H9 (cell line): Measurements from ENCODE around the gene SPPL3. TPM values are rescaled to one million over a fixed set of nuclear protein-coding genes. Genes with fewer than 3 reads are reported as not detected.
A peak's percentile ranks its signal among the peaks of the same experiment; 100 is the strongest.

ENCODE experiments used
- DNase-seq: peaks from one replicate; pipeline ENCODE4 v3.0.0-alpha.2; 2017
- H2AFZ ChIP-seq: one replicate; pipeline ENCODE4 v1.6.1; 2013; ENCODE audit warnings: mild to moderate bottlenecking, low read length, control low read depth, moderate library complexity
- H2AK5ac ChIP-seq: 2 replicates; pipeline ENCODE4 v1.6.1; 2013; ENCODE audit warnings: low read length, control low read depth, mixed read lengths; ENCODE audit not compliant: insufficient read length
- H2BK120ac ChIP-seq: one replicate; pipeline ENCODE4 v1.6.1; 2013; ENCODE audit warnings: low read depth, mild to moderate bottlenecking, low read length, control low read depth, inconsistent platforms; ENCODE audit not compliant: poor library complexity, severe bottlenecking
- H2BK12ac ChIP-seq: 2 replicates; pipeline ENCODE4 v1.6.1; 2013; ENCODE audit warnings: low read length, control low read depth, mixed read lengths, low read depth; ENCODE audit not compliant: insufficient read length
- H2BK15ac ChIP-seq: 2 replicates; pipeline ENCODE4 v1.6.1; 2013; ENCODE audit warnings: low read depth, low read length, control low read depth
- H2BK20ac ChIP-seq: one replicate; pipeline ENCODE4 v1.6.1; 2013; ENCODE audit warnings: low read depth, mild to moderate bottlenecking, low read length, control low read depth, inconsistent platforms; ENCODE audit not compliant: poor library complexity, severe bottlenecking
- H2BK5ac ChIP-seq: 2 replicates; pipeline ENCODE4 v1.6.1; 2013; ENCODE audit warnings: low read length, control low read depth, mixed read lengths; ENCODE audit not compliant: insufficient read length
- H3K14ac ChIP-seq: 2 replicates; pipeline ENCODE4 v1.6.1; 2013; ENCODE audit warnings: low read length, control low read depth; ENCODE audit not compliant: insufficient read depth
- H3K18ac ChIP-seq: 2 replicates; pipeline ENCODE4 v1.6.1; 2013; ENCODE audit warnings: low read depth, mild to moderate bottlenecking, mixed read lengths, low read length, control low read depth; ENCODE audit not compliant: insufficient read length
- H3K23ac ChIP-seq: 2 replicates; pipeline ENCODE4 v1.6.1; 2013; ENCODE audit warnings: low read length, control low read depth, mixed read lengths, low read depth; ENCODE audit not compliant: insufficient read length
- H3K23me2 ChIP-seq: 2 replicates; pipeline ENCODE4 v1.6.1; 2013; ENCODE audit warnings: low read depth, mild to moderate bottlenecking, mixed read lengths, low read length, control low read depth; ENCODE audit not compliant: insufficient read length, poor library complexity, severe bottlenecking
- H3K27ac ChIP-seq: 2 replicates; pipeline ENCODE4 v1.5.1; 2013; ENCODE audit warnings: low read length, control low read depth, mixed read lengths, low read depth; ENCODE audit not compliant: insufficient read length
- H3K27me3 ChIP-seq: 2 replicates; pipeline ENCODE4 v1.6.1; 2013; ENCODE audit warnings: low read length, control low read depth, inconsistent platforms; ENCODE audit not compliant: insufficient read depth
- H3K4ac ChIP-seq: 2 replicates; pipeline ENCODE4 v1.6.1; 2013; ENCODE audit warnings: low read depth, mild to moderate bottlenecking, control low read depth, inconsistent platforms, low read length, moderate library complexity
- H3K4me1 ChIP-seq: 2 replicates; pipeline ENCODE4 v1.6.1; 2013; ENCODE audit warnings: low read length, control low read depth, inconsistent platforms; ENCODE audit not compliant: insufficient read depth
- H3K4me2 ChIP-seq: 2 replicates; pipeline ENCODE4 v1.6.1; 2013; ENCODE audit warnings: low read length, control low read depth, mixed read lengths; ENCODE audit not compliant: insufficient read length, insufficient read depth
- H3K56ac ChIP-seq: 2 replicates; pipeline ENCODE4 v1.6.1; 2013; ENCODE audit warnings: low read depth, mild to moderate bottlenecking, mixed read lengths, low read length, control low read depth; ENCODE audit not compliant: insufficient read length
- H3K79me1 ChIP-seq: 2 replicates; pipeline ENCODE4 v1.6.1; 2013; ENCODE audit warnings: low read depth, mild to moderate bottlenecking, moderate library complexity, low read length, control low read depth, inconsistent platforms; ENCODE audit not compliant: insufficient read depth, poor library complexity, severe bottlenecking
- H3K79me2 ChIP-seq: 2 replicates; pipeline ENCODE4 v1.6.1; 2013; ENCODE audit warnings: low read length, control low read depth, inconsistent platforms; ENCODE audit not compliant: insufficient read depth
- H3K9ac ChIP-seq: 2 replicates; pipeline ENCODE4 v1.6.1; 2013; ENCODE audit warnings: low read length, control low read depth, mixed read lengths; ENCODE audit not compliant: insufficient read length; ENCODE audit errors: extremely low read depth
- H3K9me3 ChIP-seq: one replicate; pipeline ENCODE4 v1.6.1; 2013; ENCODE audit warnings: low read depth, low read length, inconsistent platforms; ENCODE audit not compliant: control insufficient read depth
- H3T11ph ChIP-seq: one replicate; pipeline ENCODE4 v1.6.1; 2013; ENCODE audit warnings: mild to moderate bottlenecking, low read length, control low read depth, inconsistent platforms
- H4K20me1 ChIP-seq: one replicate; pipeline ENCODE4 v1.6.1; 2013; ENCODE audit not compliant: control insufficient read depth, insufficient read length, insufficient read depth
- H4K5ac ChIP-seq: 2 replicates; pipeline ENCODE4 v1.6.1; 2013; ENCODE audit warnings: low read depth, mild to moderate bottlenecking, mixed read lengths, low read length, control low read depth; ENCODE audit not compliant: insufficient read length
- H4K8ac ChIP-seq: replicated peaks from 2 replicates; pipeline ENCODE4 v1.6.1; 2013; ENCODE audit warnings: low read length, control low read depth, mixed read lengths, low read depth; ENCODE audit not compliant: insufficient read length
- H4K91ac ChIP-seq: 2 replicates; pipeline ENCODE4 v1.6.1; 2013; ENCODE audit warnings: low read depth, mild to moderate bottlenecking, moderate library complexity, mixed read lengths, low read length, control low read depth; ENCODE audit not compliant: insufficient read length
- H3K27ac Mint-ChIP-seq, 3 experiments: 2 replicates in 2 of 3; 3 replicates in 1 of 3; pipeline ENCODE4 v1.8.0; 2020 to 2021; ENCODE audit warnings: mixed read lengths in 3 of 3, mild to moderate bottlenecking in 1 of 3, moderate library complexity in 1 of 3
- H3K27me3 Mint-ChIP-seq: 2 replicates; pipeline ENCODE4 v1.8.0; 2021; ENCODE audit warnings: low read depth, mild to moderate bottlenecking, moderate library complexity, mixed read lengths
- H3K36me3 Mint-ChIP-seq, 3 experiments: 2 replicates in 2 of 3; 3 replicates in 1 of 3; pipeline ENCODE4 v1.8.0; 2020 to 2021; ENCODE audit warnings: low read depth in 3 of 3, mixed read lengths in 3 of 3; ENCODE audit not compliant: insufficient read depth in 1 of 3
- H3K4me1 Mint-ChIP-seq, 2 experiments: 2 replicates each; pipeline ENCODE4 v1.8.0; 2020; ENCODE audit warnings: mixed read lengths in 2 of 2
- H3K4me3 Mint-ChIP-seq, 2 experiments: 2 replicates in 1 of 2; 3 replicates in 1 of 2; pipeline ENCODE4 v1.8.0; 2020 to 2021; ENCODE audit warnings: mild to moderate bottlenecking in 2 of 2, mixed read lengths in 2 of 2, moderate library complexity in 1 of 2
- H3K9me3 Mint-ChIP-seq, 2 experiments: 2 replicates in 1 of 2; 3 replicates in 1 of 2; pipeline ENCODE4 v1.8.0; 2020; ENCODE audit warnings: mild to moderate bottlenecking in 2 of 2, mixed read lengths in 2 of 2, moderate library complexity in 1 of 2
- CTCF ChIP-seq: fragments of 200-600 bp; sonication (generic); conservative IDR thresholded peaks from 3 replicates; pipeline ENCODE4 v1.8.0; 2021; ENCODE audit warnings: antibody characterized with exemption, mild to moderate bottlenecking
- WGBS: extraction: QIAGEN DNeasy Blood & Tissue Kit; methylation state at CpG from one replicate; pipeline ENCODE4 v1.1.7; 2013; ENCODE audit warnings: missing lambda C conversion rate, low lambda C conversion rate, mixed read lengths; ENCODE audit not compliant: insufficient read length; ENCODE audit errors: extremely low coverage; 5-methylcytosine and 5-hydroxymethylcytosine counted together
- total RNA-seq: library from RNA; stranded (reverse); gene quantifications from 2 replicates; pipeline ENCODE4 v1.2.1, GENCODE V29; 2021

Gene SPPL3
- total RNA-seq, 1 experiment from 2014 or later = 46.3 TPM

- Histone ChIP-seq H2AK5ac (no peak overlapping the region), H2AFZ (no peak overlapping the region), H2BK5ac (no peak overlapping the region), H3T11ph (no peak overlapping the region), H3K23ac (no peak overlapping the region), H3K23me2 (no peaks in the 10 kb centered on the region), H4K20me1 (no peaks in the 10 kb centered on the region), H3K14ac (no peak overlapping the region), H3K27ac (no peak overlapping the region), H2BK15ac (no peak overlapping the region), H3K9ac (no peak overlapping the region), H3K79me1 (peaks cover 14% of the 10 kb centered on the region), H4K8ac (no peak overlapping the region), H3K4me1 (no peaks in the 10 kb centered on the region), H4K5ac (no peak overlapping the region), H2BK120ac (no peak overlapping the region), H2BK12ac (no peak overlapping the region), H3K56ac (no peak overlapping the region), H3K18ac (no peak overlapping the region), H3K4me2 (no peak overlapping the region), H3K79me2 (peaks cover 9% of the 10 kb centered on the region; the same call in 1 of the 2 replicates), H2BK20ac (no peak overlapping the region), H3K27me3 (no peaks in the 10 kb centered on the region), H3K9me3 (no peaks in the 10 kb centered on the region), H3K4ac (no peak overlapping the region), H4K91ac (no peak overlapping the region)
- H3K36me3 Mint-ChIP-seq = no peaks in the 10 kb centered on the region
- DNase-seq = no peak
- no peaks in the 10 kb centered on the region for H3K27me3 Mint-ChIP-seq
- peak overlapping the region; percentile 15 to 81 (median 52); a peak in 5 of 7 replicates for H3K27ac Mint-ChIP-seq
- H3K9me3 Mint-ChIP-seq = no peaks in the 10 kb centered on the region
- no peak for TF ChIP-seq CTCF
- no peak overlapping the region for H3K4me3 Mint-ChIP-seq
- 100% methylated on average over 1 of the region's 5 CpGs for WGBS
- H3K4me1 Mint-ChIP-seq = peaks cover 18 to 19% of the 10 kb centered on the region in 2 experiments
Measured at GRCh38 chr12:120874547-120875245, 29.5 kb downstream of the SPPL3 start.
